ENCODE measurements around the gene AGAP1.

The AGAP1 gene

DNA sequence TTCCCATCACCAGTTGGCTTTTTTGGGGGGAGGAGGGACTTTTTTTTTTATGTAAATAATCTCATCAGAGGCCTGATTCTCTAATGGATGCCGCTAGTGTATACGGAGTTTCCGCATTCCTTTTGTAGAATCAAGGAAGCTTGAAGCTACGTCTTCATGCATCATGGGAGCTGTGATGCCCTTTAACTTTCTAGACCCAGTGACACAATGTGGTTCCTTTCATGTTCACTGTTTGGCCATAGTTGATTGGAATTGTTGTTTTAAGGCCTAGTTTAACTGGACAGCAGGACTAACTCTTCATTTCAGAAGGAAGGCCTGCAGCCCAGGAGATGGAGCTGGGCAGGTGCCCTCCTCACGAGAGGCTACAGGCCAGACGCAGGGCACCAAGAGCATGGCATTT, 287.9 kb downstream of the AGAP1 start:
- DNase-seq: no peak

DNA sequence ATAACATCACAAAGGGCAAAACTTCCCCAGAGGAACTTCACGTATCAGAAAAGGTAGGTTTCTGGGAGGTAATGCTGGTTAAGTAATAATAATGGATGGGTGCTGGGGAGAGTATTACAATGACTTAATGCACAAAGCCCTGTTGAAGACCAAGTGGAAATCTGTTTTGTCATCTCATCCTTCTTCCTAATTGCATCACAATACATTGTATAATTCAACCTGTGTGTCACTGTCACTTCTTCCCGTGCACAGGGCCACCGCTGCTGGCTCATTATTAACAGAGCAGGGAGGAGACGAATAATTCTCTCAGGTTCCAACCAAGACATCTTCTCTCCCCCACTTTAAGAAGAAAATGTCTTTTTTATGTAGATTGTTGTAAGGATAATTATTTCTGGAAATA, 290.9 kb downstream of the AGAP1 start:
- no peak for DNase-seq

DNA sequence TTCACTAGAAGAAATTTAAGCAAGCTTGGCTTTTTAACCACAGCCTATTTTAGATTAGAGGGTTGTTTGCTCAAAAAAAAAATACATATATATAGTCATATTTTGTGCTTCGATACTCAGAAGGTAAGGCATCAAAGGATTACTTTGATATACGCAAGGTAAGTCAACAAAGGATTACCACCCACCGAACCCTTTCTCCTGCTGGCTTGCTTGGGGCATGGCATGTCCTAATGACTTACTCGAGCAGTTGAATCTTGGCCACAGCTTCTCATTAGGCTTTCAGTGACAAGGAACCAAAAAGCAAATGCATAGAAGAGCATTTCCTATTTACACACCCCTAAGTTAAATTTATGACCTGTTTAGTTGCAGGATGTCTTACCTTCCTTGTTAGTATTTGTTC, 295.7 kb downstream of the AGAP1 start:
- no peak for DNase-seq

DNA sequence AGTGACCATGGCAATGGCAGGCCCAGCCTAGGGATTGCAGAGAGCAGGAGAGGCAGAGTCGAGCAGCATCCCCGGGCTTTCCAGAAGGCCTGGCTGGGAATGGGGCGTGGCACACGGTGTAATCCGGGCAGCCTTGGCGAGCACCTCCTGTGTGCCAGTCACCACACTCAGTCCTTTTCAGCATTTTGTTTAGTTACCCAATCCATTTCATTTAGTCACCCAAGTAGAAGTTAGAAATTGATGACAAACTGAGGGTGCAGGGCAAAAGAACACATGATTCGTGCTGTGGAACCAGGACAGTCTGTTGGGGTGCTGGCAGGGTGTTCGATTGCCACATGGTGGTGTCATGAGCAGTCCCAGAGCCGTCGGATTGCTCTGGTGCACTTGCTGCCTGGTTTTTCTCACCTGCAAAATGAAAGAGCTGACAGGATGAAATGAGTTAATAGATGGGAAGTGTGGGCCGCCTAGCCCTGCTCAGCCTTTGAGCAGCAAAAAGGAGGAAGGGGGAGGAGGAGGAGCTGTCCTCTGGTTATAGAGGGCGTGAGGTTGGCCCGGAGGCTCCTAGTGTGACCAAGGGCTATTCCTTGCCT, 299.4 kb downstream of the AGAP1 start:
- no peak for DNase-seq

DNA sequence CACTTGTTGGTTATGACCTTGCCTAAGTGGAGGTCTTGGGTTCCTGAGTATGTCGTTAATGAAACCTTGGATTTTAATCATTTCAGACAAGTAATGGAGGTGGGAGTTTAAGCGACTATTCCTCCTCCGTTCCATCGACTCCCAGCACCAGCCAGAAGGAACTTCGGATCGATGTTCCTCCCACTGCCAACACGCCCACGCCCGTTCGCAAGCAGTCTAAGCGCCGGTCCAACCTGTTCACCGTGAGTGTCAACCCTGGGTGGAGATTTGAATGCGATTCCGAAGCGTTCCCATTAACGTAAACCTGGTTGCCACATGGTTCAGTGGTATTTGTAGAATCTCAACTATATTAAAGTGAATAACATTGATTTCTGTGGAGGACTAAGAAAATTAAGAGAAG, 305.4 kb downstream of the AGAP1 start:
- DNase-seq: no peak

DNA sequence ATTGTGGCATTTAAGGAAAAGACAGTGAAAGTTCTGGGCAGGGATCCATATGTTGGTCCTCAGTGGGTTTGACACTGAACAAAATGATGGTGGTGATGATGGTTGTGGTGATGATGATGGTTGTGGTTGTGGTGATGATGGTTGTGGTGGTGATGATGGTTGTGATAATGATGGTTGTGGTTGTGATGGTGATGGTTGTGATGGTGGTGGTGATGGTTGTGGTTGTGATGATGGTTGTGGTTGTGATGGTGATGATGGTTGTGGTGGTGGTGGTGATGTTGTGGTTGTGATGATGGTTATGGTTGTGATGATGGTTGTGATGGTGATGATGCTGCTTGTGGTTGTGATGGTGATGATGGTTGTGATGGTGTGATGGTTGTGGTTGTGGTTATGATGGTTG, 308.7 kb downstream of the AGAP1 start:
- DNase-seq: no peak

DNA sequence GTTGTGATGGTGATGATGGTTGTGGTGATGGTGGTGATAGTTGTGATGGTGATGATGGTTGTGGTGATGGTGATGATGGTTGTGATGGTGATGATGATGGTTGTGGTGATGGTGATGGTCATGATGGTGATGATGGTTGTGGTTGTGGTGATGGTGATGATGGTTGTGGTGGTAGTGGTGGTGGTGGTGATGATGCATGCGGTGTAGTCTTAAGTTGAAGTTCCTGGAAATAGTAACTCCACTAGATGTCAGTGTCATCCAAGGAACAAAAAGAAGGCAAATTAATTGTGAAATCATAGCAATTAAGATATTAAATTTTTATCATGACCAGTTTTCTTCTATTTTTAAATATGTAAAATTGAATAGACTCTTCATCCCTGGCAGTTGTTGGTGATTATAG, 309.2 kb downstream of the AGAP1 start:
- DNase-seq: no peak

DNA sequence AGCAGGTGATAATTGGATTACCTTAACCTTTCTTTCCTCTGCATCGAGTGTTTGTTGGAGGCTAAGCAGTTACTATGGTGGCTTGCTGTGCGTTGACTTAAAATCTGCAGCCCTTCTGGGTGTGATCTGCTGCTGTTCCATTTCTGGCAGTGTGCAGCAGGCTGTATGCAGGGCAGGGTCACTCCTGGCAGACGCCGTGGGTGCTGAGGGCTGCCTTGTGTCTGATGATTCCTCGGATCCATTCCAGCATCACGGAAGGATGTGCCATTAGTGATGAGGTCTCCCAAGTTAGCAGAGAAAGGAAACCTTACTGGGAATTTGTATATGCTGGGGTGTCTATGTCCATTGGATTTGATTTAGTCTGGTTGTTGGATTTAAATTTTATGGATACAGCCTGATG, 310.8 kb downstream of the AGAP1 start:
- DNase-seq: no peak

DNA sequence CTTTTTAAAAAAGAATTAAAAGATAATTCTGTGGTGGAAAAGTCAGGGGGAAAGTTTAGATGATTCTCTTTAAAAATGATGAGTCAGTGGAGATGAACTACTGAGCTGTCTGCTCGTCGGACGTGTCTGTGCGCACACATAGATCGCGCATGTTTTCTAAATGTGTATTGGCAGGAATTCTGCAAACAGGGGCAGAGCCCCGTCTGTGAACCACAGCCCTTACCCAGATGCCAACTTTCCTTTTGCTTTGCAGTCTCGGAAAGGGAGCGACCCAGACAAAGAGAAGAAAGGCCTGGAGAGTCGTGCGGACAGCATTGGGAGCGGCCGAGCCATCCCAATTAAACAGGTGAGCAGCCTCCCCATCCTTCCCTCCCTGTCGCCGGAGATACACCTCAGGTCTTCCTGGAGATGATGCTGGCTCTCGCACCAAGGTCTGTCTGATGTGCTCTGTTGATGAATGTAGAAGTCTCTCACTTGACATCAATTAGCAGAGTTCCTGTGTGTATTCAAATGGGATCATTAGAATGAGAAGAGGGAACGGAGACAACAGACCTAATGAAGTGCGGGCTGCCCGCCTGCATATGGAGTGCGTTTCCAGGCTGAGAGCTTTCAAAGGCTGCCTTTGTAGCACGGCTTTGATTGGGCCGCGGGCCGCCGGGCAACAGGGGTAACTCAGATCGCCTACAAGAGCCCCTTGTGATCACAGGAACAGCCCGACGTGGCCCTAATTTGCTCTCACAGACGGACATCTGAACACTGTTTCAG, 313.3 kb downstream of the AGAP1 start:
- DNase-seq: no peak

DNA sequence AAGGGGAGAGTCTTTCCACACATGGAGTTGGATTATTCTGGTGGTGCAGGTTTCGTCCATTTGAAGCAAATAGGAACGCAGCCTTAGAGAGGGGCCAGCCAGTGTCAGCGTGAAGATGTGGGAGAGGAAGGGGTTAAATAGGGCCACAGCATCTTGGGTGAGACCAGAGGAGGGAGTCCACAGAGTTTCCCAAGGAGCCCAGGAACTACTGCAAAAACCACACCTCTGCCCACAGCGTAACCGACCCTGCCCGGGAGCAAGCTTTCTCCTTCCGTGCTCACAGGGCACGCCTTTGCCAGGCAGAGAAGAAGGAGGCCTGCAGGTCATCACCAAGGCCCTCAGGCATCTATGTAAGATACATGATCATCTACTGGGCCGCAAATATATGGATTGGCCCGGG, 314.5 kb downstream of the AGAP1 start:
- no peak for DNase-seq

DNA sequence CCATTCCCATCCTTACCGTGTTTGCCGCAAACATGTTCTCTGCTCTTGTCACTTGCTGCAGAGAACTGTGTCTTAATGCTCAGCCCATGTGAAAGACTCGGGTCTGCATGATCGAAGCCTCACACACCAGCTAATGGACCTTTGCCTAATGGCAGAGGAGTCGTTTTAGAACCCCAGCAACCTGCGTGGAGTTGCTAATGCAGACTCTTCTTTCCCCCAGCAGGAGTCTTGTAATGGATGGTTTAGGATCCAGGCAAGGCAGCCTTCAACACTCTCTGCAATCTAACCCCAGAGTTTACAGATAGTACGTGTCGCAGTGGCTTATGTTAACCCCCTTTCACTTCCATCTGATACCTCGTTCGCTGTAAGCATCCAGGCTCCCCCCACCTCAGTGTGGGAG, 316.4 kb downstream of the AGAP1 start:
- DNase-seq: no peak

DNA sequence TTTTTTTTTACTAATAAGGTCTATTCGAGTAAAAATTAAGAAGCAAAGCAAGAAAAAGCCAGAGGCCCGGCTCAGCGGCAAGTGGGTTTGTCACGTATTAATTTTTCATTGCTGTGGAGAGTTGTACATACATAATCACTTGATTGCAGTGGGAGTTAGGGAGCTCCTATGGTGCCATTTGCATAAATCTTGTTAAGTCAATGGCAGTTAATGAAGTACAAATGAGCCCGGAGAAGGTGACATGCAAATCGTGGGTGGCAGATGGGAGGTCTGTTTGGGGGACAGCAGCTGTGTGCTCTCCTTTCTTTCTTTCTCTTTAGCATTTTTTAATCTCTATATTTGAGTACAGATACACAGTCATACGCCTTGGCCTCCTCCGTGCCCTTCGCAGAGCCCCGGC, 317.0 kb downstream of the AGAP1 start:
- DNase-seq: no peak

DNA sequence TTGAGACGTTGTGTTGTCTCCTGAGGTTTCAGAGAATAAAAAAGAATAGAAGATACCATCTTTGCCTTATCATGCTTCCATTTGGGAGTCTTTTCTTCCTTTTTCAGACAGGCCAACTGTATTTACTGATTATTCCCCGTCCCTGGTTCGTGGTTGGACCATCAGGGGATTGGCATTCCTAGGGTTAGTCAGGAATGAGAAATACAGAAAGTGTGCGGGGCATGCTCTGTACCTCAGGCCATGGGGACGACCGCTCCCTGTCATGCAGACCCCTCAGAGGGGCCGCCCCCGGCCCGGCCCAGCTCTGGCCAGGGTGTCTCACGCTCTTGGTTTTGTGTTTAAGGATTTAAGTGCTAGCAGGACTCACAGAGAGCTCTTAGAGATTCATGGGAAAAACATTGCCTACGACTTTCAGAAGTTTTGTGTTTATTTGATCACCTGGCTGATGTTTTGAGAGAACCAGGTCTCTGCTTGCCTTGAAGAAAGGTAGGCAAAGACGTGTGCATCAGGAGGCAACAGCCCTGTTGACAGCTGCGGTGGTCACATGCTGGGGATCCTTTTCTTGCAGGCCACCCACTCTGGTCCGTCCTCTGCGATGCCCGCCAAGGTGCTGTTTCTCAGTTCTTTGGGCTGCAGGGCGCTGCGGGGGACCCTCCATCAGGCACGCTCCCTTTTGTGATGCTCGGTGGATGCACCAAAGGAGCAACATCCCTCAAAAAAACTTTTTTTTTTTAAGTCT, 317.8 kb downstream of the AGAP1 start:
- DNase-seq: no peak

DNA sequence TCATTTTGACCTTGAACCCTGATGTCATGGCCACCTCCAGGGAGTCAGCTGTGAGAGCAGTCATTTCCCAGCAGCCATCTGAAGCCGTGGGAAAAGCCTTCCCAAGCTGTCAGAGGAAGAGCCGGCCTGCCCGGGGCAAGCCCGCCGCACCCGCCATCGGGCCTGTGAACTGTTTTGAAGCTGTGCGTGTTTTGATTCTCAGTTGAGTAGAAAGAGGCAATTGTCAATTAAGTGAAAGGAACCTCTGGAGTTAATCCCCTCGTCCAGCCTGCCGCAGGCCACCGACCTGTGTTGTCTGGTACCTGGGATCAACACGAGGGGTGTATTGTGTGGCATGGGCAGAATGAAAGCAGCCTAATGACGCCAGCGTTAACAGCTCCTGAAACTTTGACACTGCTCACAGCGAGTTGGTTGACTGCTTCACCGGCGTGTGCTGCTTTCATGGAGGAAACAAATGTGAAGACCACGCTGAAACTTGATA, 318.4 kb downstream of the AGAP1 start:
- no peak for DNase-seq

DNA sequence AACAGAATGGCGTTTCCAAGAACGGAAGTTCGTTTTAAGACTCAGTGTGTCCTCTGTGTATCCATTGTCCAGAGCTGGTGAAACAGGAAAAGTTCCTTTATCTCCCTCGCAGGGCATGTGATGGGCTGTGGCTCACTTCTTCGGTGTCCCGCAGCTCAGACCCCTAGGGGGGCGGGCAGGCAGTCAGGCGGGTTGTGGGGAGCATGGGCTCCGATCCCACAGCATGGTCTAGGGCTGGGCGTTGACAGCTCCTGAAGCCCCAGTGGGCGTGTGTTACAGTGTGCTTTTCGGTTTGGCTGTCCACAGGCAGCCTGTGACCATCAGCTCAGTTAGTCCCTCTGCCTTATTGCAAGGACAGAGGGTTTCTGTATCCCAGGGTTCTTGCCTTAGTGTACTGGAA, 319.6 kb downstream of the AGAP1 start:
- DNase-seq: no peak

DNA sequence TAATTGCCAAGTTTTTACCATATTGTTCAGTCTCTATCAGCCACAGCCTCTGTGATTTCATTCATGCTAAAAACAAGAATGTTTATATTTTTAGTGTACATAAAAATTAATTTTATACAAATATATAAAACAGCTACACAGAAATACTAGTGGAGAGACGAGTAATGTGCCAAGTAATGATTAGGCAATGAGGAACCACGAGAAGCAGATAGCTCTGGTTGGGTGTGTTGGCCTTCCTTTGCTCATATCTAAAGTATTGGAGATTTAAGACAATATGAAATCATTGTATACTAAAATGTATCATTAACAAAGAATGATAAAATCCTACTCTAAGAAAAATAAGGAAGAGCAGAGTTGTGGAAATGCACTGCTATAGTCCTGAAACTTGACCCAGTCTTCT, 326.7 kb downstream of the AGAP1 start:
- no peak for DNase-seq

DNA sequence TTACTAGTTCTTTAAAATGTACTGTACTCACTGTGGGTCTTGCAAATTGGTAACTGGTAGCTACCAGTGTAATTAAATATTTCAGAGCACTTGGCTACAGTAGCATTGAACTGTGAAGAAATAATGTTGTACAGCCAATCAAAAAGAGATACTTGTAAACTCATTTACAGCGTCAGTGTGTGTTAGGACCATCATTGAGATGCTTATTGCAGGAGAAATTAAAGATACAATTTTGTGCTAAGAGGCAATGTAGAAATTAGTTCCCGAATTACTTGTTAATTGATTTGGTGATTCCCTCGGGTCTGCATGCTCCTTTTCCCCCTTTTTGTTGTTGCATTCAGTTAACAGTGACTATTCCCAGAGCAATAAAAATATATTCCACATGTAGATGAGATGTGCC, 330.5 kb downstream of the AGAP1 start:
- no peak for DNase-seq

DNA sequence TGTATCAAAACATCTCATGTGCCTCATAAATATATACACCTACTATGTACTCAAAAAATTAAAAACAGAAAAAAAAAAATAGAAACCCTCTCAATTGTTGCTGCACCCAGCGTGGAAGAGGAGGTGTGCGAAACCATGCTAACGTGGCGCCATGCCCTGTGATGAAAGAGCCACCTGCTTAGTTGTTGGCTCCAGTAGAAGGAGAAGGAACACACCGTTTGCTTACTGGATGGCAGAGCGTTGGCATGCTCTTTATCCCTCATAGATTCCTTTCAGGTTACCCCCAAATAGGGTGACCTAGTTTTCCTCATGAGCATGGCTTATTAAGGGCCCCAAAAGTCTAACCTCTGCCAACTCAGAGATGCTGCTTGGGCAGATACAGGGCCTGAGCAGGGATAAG, 332.1 kb downstream of the AGAP1 start:
- no peak for DNase-seq

DNA sequence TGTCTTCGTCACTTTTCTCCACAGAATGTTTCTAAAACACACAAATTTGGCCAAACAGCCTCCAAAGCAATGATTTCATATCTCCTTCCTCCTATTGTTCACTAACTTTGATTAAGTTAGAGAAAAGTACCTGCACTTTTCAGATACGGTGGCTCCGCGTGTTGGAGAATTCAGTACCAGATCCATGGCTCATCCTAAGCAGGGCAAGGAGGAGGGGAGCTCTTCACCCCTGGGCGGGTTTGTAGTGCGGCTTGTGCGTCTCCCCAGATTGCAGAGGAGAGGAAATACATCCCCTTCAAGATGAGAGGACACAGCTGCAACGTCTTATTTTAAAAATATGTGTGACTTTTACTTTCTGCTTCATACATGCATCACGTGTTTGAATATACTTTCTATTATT, 333.0 kb downstream of the AGAP1 start:
- no peak for DNase-seq

DNA sequence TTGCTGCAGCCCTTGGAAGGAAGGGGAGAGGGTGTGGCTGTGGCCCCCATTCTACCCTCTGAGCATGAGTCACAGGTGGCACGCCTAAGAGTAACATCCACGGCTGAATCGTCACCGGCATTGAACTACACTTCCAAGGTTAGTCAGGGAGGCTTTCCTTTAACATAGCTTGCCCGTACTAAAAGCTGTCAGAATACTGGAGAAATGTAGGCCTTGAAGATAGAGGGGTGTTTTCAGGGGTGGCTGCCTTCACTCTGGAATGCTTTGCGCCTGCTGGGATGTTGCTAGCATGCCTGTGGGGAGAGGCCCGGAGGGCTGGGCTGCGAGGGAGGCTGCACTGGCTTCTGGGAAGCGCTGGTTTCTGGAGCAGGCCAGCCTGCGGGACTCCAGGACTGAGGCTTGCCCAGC, 333.7 kb downstream of the AGAP1 start:
- DNase-seq: no peak

DNA sequence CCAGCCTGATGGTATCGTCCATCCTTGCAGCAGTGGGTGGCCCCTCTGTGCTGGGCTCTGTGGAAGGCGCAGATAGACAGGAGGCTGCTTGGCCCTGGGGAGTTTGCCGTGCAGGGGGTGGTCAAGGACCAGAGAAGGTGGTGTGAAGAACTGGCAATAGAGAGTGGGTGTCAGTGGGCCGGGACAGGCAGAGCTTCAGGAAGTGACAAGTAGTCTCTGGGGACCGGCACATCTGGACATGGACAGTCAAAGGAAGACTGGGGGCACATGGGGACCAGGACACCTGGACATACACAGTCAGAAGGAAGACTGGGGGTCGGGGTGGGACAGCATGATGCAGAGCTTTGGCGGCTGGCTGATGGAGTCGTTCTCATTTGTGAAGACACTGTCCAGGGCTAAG, 335.9 kb downstream of the AGAP1 start:
- no peak for DNase-seq

DNA sequence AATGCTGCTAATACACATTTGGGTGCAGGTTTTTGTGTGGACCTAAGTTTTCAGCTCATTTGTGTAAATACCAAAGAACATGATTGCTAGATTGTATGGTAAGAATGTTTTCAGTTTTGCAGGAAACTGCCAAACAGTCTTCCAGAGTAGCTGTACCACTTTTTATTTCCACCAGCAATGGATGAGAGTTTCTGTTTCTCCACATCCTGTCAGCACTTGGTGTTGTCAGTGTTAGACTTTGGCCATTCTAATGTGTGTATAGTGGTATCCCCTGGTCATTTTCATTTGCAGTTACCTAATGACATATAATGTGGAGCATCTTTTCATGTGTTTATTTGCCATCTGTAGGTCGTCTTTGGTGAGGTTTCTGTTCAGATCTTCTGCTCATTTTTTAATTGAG, 337.9 kb downstream of the AGAP1 start:
- DNase-seq: no peak

DNA sequence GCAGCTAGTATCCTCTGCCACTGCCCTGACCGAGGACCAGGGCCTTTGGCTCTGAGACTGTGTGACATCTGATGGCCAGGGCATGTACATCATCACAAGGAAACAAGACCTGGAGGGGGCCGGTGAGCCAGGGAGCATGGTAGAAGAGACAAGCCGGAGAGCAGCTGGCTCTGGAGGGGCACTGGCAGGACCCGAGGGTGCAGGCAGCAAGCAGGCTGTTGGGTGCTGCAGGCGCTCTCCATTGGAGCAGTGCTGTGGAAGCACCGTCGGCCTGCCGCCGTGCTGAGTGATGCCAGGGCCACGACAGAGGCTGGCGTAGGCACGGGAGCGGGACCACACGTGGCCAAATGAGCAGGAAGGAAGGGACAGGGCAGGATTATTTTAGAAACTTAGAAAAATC, 339.1 kb downstream of the AGAP1 start:
- no peak for DNase-seq

DNA sequence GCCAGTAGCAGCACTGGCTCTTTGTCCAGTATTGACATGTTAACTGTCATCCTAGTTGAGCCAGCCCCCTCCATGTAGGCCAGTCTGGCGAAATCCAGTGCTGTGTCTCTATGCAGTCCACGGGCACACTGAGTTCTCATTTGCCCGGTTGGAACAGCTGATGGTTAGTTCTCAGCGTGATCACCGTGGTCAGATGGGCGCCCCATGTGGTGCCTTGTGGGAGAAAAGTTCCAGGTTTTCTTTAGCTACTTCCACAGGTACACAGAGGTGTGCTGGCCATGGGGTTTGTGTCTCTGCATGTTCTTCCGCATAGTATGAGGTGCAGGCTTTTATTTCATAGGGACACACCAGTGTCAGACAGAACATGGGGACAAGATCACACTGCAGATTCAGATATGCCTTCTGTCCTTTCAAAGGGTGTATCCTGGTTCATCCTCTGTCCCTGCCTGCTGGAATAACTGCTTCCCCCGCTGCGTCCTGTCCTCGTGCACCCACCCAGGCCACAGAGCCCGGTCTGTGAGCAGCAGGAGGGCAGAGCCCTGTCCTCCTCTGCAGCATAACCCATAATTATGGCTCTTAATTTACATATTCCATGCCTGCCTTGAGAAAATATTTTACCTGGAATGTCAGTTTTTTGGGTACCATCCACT, 340.3 kb downstream of the AGAP1 start:
- no peak for DNase-seq

Measured in stimulated activated CD4-positive, alpha-beta T cell treated with anti-CD3 and anti-CD28 coated beads, Interleukin-12 subunit alpha, Interleukin-12 subunit beta, amount 100 ng/mL, for 4 hours (primary cell).